ENCODE results near the gene GRHPR.
"Not testable (repeated sequence)": the region's sequence is repeated elsewhere in the genome, so short reads cannot be mapped to it uniquely, and the experiment has no call there.

The GRHPR gene

GRCh38 chr9:37422289-37423104, at the start of gene GRHPR:
Gene GRHPR, plus strand, starts transcription at chr9:37422696. Its CDS starts 55 bp downstream, at chr9:37422751.
- peak; percentile 88 for DNase-seq (ENCODE audit: low read depth)

- no peak for DNase-seq (ENCODE audit: low read depth)
Measured at GRCh38 chr9:37372839-37373238, 49.7 kb upstream of the GRHPR start.

DNA sequence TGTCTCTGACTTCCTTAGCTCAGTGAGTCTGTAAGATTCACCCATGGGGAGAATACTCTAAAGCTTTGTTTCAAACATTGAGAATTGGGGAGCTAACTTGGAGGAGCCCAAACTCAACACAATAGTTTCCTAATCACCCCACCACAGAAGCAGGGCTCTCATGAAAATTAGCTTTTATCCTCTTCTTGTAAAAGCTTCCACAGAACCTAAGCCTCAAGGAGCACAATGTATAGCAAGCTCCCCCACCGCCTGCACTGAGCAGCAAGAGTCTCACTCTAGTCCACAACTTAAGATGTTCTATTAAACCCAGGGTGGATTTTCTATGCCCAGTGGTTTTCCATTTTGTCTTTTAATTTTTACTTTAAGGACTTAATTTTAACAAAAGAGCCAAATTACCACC, 48.9 kb upstream of the GRHPR start:
- no peak for DNase-seq (ENCODE audit: low read depth)

DNA sequence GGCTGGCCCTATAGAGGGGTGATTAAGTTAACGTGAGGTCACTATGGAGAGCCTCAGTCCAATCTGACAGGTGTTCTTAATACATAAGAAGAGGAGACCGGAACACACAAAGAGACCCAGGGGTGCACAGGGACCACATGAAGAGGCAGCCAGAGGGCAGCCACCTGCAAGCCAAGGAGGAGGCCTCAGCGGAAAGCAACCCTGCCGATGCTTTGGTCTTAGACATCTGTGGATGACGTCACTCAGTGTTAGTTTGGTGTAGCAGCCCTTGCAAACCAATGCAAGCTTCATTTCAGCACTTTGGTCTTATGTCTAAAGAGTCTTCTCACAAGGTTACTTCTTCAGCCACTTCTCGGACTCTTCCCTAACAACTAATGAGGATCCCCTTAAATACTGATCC, 47.6 kb upstream of the GRHPR start:
- DNase-seq (ENCODE audit: low read depth), result no peak

DNA sequence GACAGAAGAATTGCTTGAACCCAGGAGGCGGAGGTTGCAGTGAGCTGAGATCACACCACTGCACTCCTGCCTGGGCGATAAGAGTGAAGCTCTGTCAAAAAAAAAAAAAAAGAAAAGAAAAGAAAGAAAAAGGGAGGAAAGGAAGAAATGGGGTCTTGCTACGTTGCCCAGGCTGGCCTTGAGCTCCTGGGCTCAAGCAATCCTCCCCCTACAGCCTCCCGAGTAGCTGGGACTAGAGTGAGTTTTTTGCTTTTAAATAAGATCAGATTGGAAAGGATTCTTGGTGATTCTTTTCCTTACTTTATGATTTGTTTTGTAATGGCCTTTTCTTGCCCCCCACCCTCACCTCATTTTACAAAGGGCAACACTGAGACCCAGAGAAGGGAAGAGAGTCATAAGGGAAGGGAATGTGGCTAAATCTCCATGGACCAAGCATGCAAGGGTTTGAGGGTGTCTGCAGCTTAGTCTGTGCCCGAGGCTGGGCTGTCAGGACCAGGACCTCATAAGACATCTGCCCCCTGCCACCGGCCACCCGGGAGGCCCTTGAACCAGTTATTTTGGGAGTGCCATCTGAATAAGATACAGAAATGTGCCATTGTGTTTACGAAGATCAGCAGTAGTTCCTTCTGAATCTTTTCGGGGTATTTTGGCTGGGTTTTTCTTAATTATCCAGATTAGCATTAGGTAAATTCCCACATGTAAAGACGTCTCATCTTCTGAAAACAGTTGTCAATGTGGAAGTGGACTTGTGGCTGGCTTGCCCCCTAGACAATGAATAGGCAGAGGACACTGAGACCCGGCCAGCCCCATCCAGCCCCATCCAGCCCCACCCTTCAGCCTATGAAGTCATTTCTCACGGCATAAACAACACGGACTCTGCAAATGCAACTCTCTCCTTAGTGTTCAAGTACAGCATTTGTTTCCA, 44.5 kb upstream of the GRHPR start:
- DNase-seq (ENCODE audit: low read depth), result no peak

DNA sequence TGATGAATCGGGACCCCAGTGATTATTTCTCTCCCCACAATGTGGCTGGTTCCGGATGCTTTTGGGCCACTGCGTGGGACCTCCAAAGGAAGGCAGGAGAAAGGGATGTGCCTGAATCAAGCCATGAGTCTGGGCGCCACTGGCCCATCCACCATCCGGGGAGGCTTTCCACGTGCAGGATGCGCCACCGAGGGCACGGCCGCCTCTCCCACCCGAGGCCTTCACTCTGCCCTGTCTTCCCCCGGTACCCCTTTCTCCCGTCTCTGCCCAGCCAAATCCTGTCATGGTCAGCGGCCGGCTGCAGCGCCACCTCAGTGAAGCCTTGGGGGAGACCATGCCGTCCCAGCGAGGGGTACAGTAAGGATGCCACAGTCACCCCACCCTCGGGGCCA, 43.9 kb upstream of the GRHPR start:
- DNase-seq (ENCODE audit: low read depth), result no peak

DNA sequence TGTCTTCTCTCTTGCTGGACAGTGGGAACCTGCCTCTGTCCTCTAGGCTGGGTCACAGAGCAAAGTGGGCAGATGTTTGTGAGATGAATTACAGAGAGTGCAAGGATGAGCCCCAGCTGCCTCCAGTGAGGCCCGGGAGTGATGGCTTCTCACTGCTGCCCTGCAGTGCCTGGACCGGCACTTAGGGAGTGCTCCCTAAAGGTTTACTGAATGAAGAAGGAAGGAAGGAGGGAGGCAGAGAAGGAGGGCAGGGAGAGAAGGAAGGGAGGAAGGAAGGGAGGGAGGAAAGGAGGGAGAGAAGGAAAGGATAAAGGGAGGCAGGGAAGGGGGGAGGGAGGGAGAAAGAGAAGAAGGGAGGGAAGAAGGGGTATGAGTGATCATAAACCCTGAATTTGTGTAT, 42.7 kb upstream of the GRHPR start:
- no peak for DNase-seq (ENCODE audit: low read depth)

- no peak for DNase-seq (ENCODE audit: low read depth)
Measured at GRCh38 chr9:37380570-37380969, 41.9 kb upstream of the GRHPR start.

DNA sequence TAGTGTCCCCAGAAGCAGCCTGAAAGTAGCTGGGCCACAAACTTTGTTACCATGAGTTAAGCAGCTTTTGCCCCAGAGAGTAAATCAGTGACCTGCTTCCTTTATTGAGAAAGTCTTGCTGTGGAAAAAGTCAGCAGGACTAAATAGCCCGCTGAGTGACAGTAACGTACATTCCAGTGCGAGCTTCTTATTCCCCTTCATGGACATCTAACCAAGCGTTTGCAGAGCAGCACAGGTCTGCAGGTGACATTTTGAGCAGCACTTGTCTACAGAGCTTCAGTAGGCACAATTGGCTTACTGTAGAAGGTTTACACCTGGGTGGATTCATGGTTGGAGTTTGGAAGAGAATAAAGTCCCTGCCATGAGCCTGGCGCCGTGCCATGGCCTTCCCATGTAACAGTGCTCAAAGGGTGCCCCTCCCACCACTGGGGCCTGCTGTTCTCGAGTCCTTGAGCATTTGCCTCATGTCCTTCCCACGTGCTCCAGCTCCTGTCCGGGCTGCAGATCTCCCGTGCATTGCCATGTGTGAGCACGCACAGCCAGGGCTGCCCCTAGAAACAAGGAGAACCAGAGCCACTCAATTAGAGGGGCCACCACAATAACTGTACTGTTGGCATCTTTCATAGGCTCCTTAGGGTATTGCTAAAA, 41.3 kb upstream of the GRHPR start:
- DNase-seq (ENCODE audit: low read depth), result no peak

DNA sequence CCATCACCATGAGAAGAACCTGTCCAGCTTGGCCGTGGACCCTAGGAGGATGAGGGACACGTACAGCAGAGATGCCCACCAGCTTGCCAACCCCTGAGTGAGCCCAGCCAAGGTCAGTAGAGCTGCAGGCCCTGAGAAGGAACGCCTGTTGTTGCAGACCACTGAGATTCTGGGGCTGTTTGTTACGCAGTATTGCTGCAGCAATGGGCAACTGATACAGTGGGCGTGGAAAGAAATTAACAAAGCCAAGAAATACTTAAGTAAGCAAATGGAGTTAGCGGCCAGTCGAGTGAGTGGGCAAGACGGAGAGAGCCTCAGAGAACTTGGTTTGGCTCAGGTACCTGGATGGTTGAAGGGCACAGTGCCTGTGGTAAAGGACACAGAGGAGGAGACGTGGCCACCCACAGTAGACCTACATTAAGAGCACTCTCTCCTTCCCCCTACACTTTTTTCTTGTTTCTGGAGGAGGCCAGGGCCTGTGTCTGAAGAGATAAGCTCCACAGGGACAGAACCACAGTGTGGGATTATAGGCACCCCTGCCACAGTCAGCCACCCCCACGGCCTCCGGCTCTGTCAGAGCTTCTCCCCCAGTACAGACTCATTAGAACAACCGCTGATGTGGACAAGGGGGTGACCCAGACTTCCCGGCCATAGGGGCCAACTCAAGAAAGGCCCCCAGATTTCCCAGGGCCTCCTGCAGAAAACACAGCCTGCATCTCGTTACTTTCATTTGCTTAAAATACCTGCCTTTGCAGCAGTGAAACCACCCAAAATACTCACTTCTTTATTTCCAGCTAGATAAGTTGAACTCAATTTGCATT, 40.1 kb upstream of the GRHPR start:
- DNase-seq (ENCODE audit: low read depth), result no peak

DNA sequence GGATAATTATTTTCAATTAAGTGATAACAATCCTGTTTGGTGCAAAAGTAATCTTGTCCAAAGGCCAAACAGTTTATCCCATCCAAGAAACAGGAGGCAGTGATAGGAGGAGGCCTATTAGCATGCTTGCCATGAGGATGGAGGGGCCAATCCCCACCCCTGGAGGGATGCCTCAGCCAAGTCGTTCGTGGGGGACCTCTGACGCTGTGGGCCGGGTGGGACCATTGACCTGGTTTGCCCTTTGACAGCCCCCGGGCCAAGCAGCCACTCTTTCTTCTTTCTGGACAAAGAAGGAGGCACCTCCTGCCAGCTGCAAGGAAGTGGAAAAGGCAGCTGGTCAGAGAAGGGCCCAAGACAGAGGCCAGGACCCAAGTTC, 39.5 kb upstream of the GRHPR start:
- DNase-seq (ENCODE audit: low read depth), result no peak

GRCh38 chr9:37383393-37383792, 39.1 kb upstream of the GRHPR start:
- no peak for DNase-seq (ENCODE audit: low read depth)

DNA sequence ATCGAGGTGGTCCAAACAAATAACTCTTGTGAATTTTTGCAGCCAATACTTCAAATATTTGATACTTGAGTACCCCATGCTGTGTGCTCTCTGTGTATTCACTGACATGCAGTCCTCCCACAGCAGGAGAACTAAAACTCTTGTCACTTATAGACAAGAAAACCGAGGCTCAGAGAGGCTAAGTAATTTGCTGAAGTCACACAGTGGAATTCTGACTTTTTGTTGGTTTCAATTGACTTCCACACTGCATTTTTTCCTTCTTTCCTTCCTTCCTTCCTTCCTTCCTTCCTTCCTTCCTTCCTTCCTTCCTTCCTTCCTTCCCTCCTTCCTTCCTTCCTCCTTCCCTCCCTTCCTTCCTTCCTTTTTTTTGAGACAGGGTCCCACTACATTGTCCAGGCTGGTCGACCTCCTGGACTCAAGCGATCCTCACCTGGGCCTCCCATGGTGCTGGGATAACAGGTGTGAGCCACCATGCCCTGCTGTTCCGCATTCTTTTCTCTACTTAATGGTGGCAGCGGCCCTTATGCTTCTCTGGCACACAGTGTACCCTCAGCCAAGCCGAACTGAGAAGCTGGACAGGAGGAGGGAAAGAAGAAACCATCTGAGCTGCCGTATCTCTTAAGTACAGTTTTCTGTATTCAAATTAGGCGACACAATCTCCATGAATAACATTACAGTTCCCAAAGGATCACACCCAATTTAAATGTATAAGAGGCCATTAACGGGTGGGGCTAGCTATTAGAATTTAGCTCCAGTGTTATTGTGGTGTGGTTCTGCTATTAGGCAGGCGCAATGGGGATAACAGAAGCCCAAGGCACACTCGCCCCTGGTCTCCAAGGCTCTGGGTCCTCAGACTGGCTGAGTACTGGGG, 38.4 kb upstream of the GRHPR start:
- no peak for DNase-seq (ENCODE audit: low read depth)

DNA sequence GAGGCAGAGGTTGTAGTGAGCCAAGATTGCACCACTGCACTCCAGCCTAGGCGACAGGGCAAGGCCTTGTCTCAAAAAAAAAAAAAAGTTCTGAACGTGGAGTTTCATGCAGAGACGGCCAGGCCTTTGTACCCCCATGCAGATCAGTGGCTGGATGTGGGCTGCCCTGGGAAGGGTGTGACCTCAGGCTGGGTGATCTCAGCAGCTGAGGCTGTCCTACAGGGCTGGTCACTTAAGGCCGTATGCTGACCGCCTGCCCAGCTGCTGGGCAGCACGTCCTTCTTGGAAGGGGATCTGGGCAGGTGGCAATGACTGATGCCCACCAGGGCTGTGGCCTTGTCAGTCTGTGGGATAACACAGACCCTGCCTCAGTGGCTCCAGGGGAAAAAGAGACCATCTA, 37.2 kb upstream of the GRHPR start:
- no peak for DNase-seq (ENCODE audit: low read depth)

GRCh38 chr9:37386988-37387387, 35.5 kb upstream of the GRHPR start:
- no peak for DNase-seq (ENCODE audit: low read depth)

- DNase-seq (ENCODE audit: low read depth), result no peak
Measured at GRCh38 chr9:37390759-37391158, 31.7 kb upstream of the GRHPR start.

DNA sequence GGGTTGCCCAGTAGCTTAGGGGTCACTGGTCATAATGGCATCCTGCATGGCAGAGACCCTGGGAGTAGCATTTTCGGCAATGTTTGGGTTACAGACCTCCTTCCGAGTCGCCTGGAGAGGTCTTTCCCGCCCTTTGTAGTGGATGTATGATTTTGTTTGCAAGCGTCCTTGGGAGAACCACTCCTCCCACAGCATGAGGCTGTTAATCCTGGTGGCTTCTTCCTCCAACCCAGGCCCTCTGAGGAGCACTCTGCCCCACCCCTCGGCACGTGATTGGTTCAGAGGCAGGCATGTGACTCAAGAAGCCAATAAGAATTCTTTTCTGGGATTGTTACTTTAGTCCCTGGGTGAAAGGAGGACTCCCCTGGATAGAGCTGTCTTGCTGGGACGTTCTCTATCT, 30.2 kb upstream of the GRHPR start:
- no peak for DNase-seq (ENCODE audit: low read depth)

GRCh38 chr9:37395229-37395628, 27.3 kb upstream of the GRHPR start:
- DNase-seq (ENCODE audit: low read depth), result no peak

DNA sequence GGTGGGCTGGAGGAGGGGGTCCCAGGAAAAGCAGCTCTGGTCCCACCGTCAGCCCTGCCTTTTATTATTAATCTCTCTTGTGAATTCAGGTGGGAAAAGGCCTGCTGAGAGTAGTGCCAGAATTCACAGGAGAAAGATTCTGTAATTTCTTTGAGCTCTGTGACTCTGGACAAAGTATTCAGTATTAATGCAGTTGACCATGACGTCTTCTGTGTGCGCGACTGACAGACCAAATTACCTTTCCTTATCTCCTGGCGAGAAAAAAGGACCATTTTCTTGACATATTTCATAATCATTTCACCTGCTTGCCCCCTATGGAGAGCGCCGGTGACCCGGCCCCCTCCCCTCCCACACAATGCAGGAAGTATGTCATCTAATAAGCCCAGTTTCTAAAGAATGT, 26.8 kb upstream of the GRHPR start:
- no peak for DNase-seq (ENCODE audit: low read depth)

DNA sequence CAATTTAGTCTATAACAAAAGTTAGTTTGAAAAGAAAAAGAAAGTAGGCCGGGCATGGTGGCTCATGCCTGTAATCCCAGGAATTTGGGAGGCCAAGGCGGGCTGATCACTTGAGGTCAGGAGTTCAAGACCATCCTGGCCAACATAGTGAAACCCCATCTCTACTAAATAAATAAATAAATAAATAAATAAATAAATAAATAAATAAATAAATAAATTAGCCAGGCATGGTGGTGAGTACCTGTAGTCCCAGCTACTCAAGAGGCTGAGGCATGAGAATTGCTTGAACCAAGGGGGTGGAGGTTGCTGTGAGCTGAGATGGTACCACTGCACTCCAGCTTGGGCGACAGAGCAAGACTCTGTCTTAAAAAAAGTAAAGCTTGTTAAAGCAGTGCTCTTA, 24.5 kb upstream of the GRHPR start:
- DNase-seq (ENCODE audit: low read depth), result not testable (repeated sequence)

GRCh38 chr9:37398464-37399025, 24.0 kb upstream of the GRHPR start:
- DNase-seq (ENCODE audit: low read depth), result no peak
